ENCODE measurements around the gene PSG2. TPM values are rescaled to one million over a fixed set of nuclear protein-coding genes. Genes with fewer than 3 reads are reported as not detected.
"Not testable (repeated sequence)": the region's sequence is repeated elsewhere in the genome, so short reads cannot be mapped to it uniquely, and the experiment has no call there.

PSG2 gene
- not detected in 2 replicates for total RNA-seq

GRCh38 chr19:43082601-43083000 lies at the start of gene PSG2:
Gene PSG2 (minus strand): TSS chr19:43082701. CDS start chr19:43082569, 132 bp downstream.
- not testable (repeated sequence) for DNase-seq (ENCODE audit: low read depth); FAIRE-seq; H3K27me3 ChIP-seq (ENCODE audit: control insufficient read depth, insufficient read depth, low read length); H3K36me3 ChIP-seq (ENCODE audit: control insufficient read depth, insufficient read depth, low read length); H3K4me3 ChIP-seq (ENCODE audit: low read depth, low read length)

- H3K27me3 ChIP-seq (ENCODE audit: control insufficient read depth, insufficient read depth, low read length); FAIRE-seq; H3K4me3 ChIP-seq (ENCODE audit: low read depth, low read length); H3K36me3 ChIP-seq (ENCODE audit: control insufficient read depth, insufficient read depth, low read length): not testable (repeated sequence)
- peak; percentile 66 for DNase-seq (ENCODE audit: low read depth)
Observed at GRCh38 chr19:43131281-43131842, 48.9 kb upstream of the PSG2 start.

GRCh38 chr19:43129197-43129596 lies 46.7 kb upstream of the PSG2 start:
- peak; percentile 40 for TF ChIP-seq CTCF (IDR thresholded peaks at IDR 0.05; ENCODE audit: insufficient read depth, low read length, severe bottlenecking)
- peak; percentile 97 for DNase-seq (ENCODE audit: low read depth)

GRCh38 chr19:43127336-43127735 lies 44.8 kb upstream of the PSG2 start:
- FAIRE-seq; H3K4me3 ChIP-seq (ENCODE audit: low read depth, low read length); H3K36me3 ChIP-seq (ENCODE audit: control insufficient read depth, insufficient read depth, low read length); H3K27me3 ChIP-seq (ENCODE audit: control insufficient read depth, insufficient read depth, low read length): not testable (repeated sequence)
- peak; percentile 96 for DNase-seq (ENCODE audit: low read depth)

More at GRCh38 chr19:43129197-43129596, 46.7 kb upstream of the PSG2 start:
- H3K36me3 ChIP-seq (ENCODE audit: control insufficient read depth, insufficient read depth, low read length); H3K4me3 ChIP-seq (ENCODE audit: low read depth, low read length); H3K27me3 ChIP-seq (ENCODE audit: control insufficient read depth, insufficient read depth, low read length): not testable (repeated sequence)
- peak; percentile 98 for FAIRE-seq

GRCh38 chr19:43126720-43127119 lies 44.2 kb upstream of the PSG2 start:
- DNase-seq (ENCODE audit: low read depth) (peak; percentile 34), FAIRE-seq (no peak)
- Histone ChIP-seq H3K36me3 (ENCODE audit: control insufficient read depth, insufficient read depth, low read length) (no peaks in the 10 kb centered on the region), H3K4me3 (ENCODE audit: low read depth, low read length) (no peak overlapping the region), H3K27me3 (ENCODE audit: control insufficient read depth, insufficient read depth, low read length) (no peaks in the 10 kb centered on the region)
- no peak for TF ChIP-seq CTCF (IDR thresholded peaks at IDR 0.05; ENCODE audit: insufficient read depth, low read length, severe bottlenecking)

- DNase-seq (ENCODE audit: low read depth) (no peak), FAIRE-seq (no peak)
- H3K27me3 ChIP-seq (ENCODE audit: control insufficient read depth, insufficient read depth, low read length), result no peaks in the 10 kb centered on the region
- H3K4me3 ChIP-seq (ENCODE audit: low read depth, low read length), result no peak overlapping the region
- TF ChIP-seq CTCF (IDR thresholded peaks at IDR 0.05; ENCODE audit: insufficient read depth, low read length, severe bottlenecking), result peak; percentile 45
- H3K36me3 ChIP-seq (ENCODE audit: control insufficient read depth, insufficient read depth, low read length), result no peaks in the 10 kb centered on the region
Observed at GRCh38 chr19:43124360-43124759, 41.9 kb upstream of the PSG2 start.

GRCh38 chr19:43120433-43121026 lies 38.0 kb upstream of the PSG2 start:
- H3K36me3 ChIP-seq (ENCODE audit: control insufficient read depth, insufficient read depth, low read length); H3K4me3 ChIP-seq (ENCODE audit: low read depth, low read length); H3K27me3 ChIP-seq (ENCODE audit: control insufficient read depth, insufficient read depth, low read length): not testable (repeated sequence)
- FAIRE-seq (peak; percentile 91), DNase-seq (ENCODE audit: low read depth) (peak; percentile 85)

GRCh38 chr19:43119526-43119925 lies 37.0 kb upstream of the PSG2 start:
- not testable (repeated sequence) for H3K4me3 ChIP-seq (ENCODE audit: low read depth, low read length); H3K27me3 ChIP-seq (ENCODE audit: control insufficient read depth, insufficient read depth, low read length); FAIRE-seq; H3K36me3 ChIP-seq (ENCODE audit: control insufficient read depth, insufficient read depth, low read length); DNase-seq (ENCODE audit: low read depth)

- not testable (repeated sequence) for H3K27me3 ChIP-seq (ENCODE audit: control insufficient read depth, insufficient read depth, low read length); H3K36me3 ChIP-seq (ENCODE audit: control insufficient read depth, insufficient read depth, low read length); DNase-seq (ENCODE audit: low read depth); H3K4me3 ChIP-seq (ENCODE audit: low read depth, low read length); FAIRE-seq
Observed at GRCh38 chr19:43116421-43116820, 33.9 kb upstream of the PSG2 start.

- H3K4me3 ChIP-seq (ENCODE audit: low read depth, low read length); H3K27me3 ChIP-seq (ENCODE audit: control insufficient read depth, insufficient read depth, low read length); FAIRE-seq; H3K36me3 ChIP-seq (ENCODE audit: control insufficient read depth, insufficient read depth, low read length); DNase-seq (ENCODE audit: low read depth): not testable (repeated sequence)
Observed at GRCh38 chr19:43115548-43115947, 33.0 kb upstream of the PSG2 start.

- H3K36me3 ChIP-seq (ENCODE audit: control insufficient read depth, insufficient read depth, low read length), result not testable (repeated sequence)
Observed at GRCh38 chr19:43115064-43115463, 32.6 kb upstream of the PSG2 start.

GRCh38 chr19:43114626-43115025 lies 32.1 kb upstream of the PSG2 start:
- not testable (repeated sequence) for H3K36me3 ChIP-seq (ENCODE audit: control insufficient read depth, insufficient read depth, low read length); FAIRE-seq; H3K4me3 ChIP-seq (ENCODE audit: low read depth, low read length); H3K27me3 ChIP-seq (ENCODE audit: control insufficient read depth, insufficient read depth, low read length); DNase-seq (ENCODE audit: low read depth)

More at GRCh38 chr19:43115064-43115463, 32.6 kb upstream of the PSG2 start:
- FAIRE-seq; H3K27me3 ChIP-seq (ENCODE audit: control insufficient read depth, insufficient read depth, low read length); H3K4me3 ChIP-seq (ENCODE audit: low read depth, low read length); DNase-seq (ENCODE audit: low read depth): not testable (repeated sequence)

Measured in bronchial epithelial cell (primary cell).